ENCODE data around the gene TVP23C.

The TVP23C gene

GRCh38 chr17:15496735-15497670, 66.3 kb downstream of the TVP23C start:
- no peak for DNase-seq (ENCODE audit: low spot score)

GRCh38 chr17:15494821-15495220, 68.5 kb downstream of the TVP23C start:
- DNase-seq (ENCODE audit: low spot score): no peak

GRCh38 chr17:15493693-15494035, 69.6 kb downstream of the TVP23C start:
- no peak for DNase-seq (ENCODE audit: low spot score)

- no peak for DNase-seq (ENCODE audit: low spot score)
These were observed 70.2 kb downstream of the TVP23C start for GRCh38 chr17:15492791-15493692.

GRCh38 chr17:15492186-15492585, 71.1 kb downstream of the TVP23C start:
- no peak for DNase-seq (ENCODE audit: low spot score)

- DNase-seq (ENCODE audit: low spot score): peak; percentile 39
These were observed 72.5 kb downstream of the TVP23C start for GRCh38 chr17:15490634-15491261.

- DNase-seq (ENCODE audit: low spot score): no peak
These were observed 74.7 kb downstream of the TVP23C start for GRCh38 chr17:15488557-15488956.

GRCh38 chr17:15485045-15485444, 78.2 kb downstream of the TVP23C start:
- no peak for DNase-seq (ENCODE audit: low spot score)

GRCh38 chr17:15483431-15483830, 79.9 kb downstream of the TVP23C start:
- DNase-seq (ENCODE audit: low spot score): no peak

- DNase-seq (ENCODE audit: low spot score): no peak
These were observed 80.8 kb downstream of the TVP23C start for GRCh38 chr17:15482476-15482875.

GRCh38 chr17:15481481-15481880, 81.8 kb downstream of the TVP23C start:
- DNase-seq (ENCODE audit: low spot score): no peak

GRCh38 chr17:15480204-15480603, 83.1 kb downstream of the TVP23C start:
- DNase-seq (ENCODE audit: low spot score): no peak

- DNase-seq (ENCODE audit: low spot score): no peak
These were observed 83.6 kb downstream of the TVP23C start for GRCh38 chr17:15479703-15480102.

GRCh38 chr17:15478845-15479244, 84.4 kb downstream of the TVP23C start:
- no peak for DNase-seq (ENCODE audit: low spot score)

- DNase-seq (ENCODE audit: low spot score): no peak
These were observed 87.5 kb downstream of the TVP23C start for GRCh38 chr17:15475631-15476354.

GRCh38 chr17:15472891-15473290, 90.4 kb downstream of the TVP23C start:
- no peak for DNase-seq (ENCODE audit: low spot score)

GRCh38 chr17:15470536-15470935, 92.7 kb downstream of the TVP23C start:
- no peak for DNase-seq (ENCODE audit: low spot score)

GRCh38 chr17:15469260-15469659, 94.0 kb downstream of the TVP23C start:
- DNase-seq (ENCODE audit: low spot score): no peak

- DNase-seq (ENCODE audit: low spot score): no peak
These were observed 95.2 kb downstream of the TVP23C start for GRCh38 chr17:15468126-15468525.

- no peak for DNase-seq (ENCODE audit: low spot score)
These were observed 95.7 kb downstream of the TVP23C start, which contains the start of gene CDRT4 for GRCh38 chr17:15467592-15467991. CDRT4 (minus strand) TSS chr17:15467621; CDS start chr17:15440238, 27,383 bp downstream.

GRCh38 chr17:15466131-15466530, 97.2 kb downstream of the TVP23C start:
- DNase-seq (ENCODE audit: low spot score): no peak
